Mesenchymal stem cell (in vitro differentiated cells and primary cell): ENCODE data around the gene ITGB7.

Experiments
- DNase-seq: peaks from one replicate; pipeline ENCODE4 v3.0.0-alpha.2; 2013
- H2AFZ ChIP-seq: one replicate; pipeline ENCODE4 v1.6.1; 2013; ENCODE audit warnings: low read depth, mild to moderate bottlenecking, control low read depth, inconsistent platforms, low read length, moderate library complexity
- H2AK5ac ChIP-seq: 2 replicates; pipeline ENCODE4 v1.6.1; 2013; ENCODE audit warnings: low read length, moderate library complexity, mild to moderate bottlenecking, inconsistent platforms; ENCODE audit not compliant: severe bottlenecking
- H2BK120ac ChIP-seq: one replicate; pipeline ENCODE4 v1.6.1; 2013; ENCODE audit warnings: low read depth, mild to moderate bottlenecking, inconsistent platforms, low read length, moderate library complexity
- H2BK12ac ChIP-seq, 2 experiments: one replicate each; pipeline ENCODE4 v1.6.1; 2013; ENCODE audit warnings: inconsistent platforms in 2 of 2, low read length in 2 of 2, mild to moderate bottlenecking in 2 of 2, moderate library complexity in 2 of 2, control low read depth in 1 of 2
- H2BK15ac ChIP-seq: one replicate; pipeline ENCODE4 v1.6.1; 2013; ENCODE audit warnings: mild to moderate bottlenecking, low read depth, inconsistent platforms; ENCODE audit not compliant: poor library complexity, severe bottlenecking
- H2BK5ac ChIP-seq: 2 replicates; pipeline ENCODE4 v1.6.1; 2013; ENCODE audit warnings: low read depth, mild to moderate bottlenecking, low read length, control low read depth, inconsistent platforms; ENCODE audit not compliant: poor library complexity, severe bottlenecking
- H3K14ac ChIP-seq, 2 experiments: one replicate each; pipeline ENCODE4 v1.6.1; 2013; ENCODE audit warnings: inconsistent platforms in 2 of 2, low read length in 2 of 2, control low read depth in 1 of 2, mild to moderate bottlenecking in 1 of 2, moderate library complexity in 1 of 2
- H3K18ac ChIP-seq, 2 experiments: one replicate each; pipeline ENCODE4 v1.6.1; 2013; ENCODE audit warnings: inconsistent platforms in 2 of 2, low read length in 2 of 2, control low read depth in 1 of 2, low read depth in 1 of 2, mild to moderate bottlenecking in 1 of 2
- H3K23ac ChIP-seq, 2 experiments: one replicate each; pipeline ENCODE4 v1.6.1; 2013; ENCODE audit warnings: inconsistent platforms in 2 of 2, low read length in 2 of 2, mild to moderate bottlenecking in 2 of 2, moderate library complexity in 2 of 2, control low read depth in 1 of 2
- H3K27ac ChIP-seq: 2 replicates; pipeline ENCODE4 v1.5.1; 2013; ENCODE audit warnings: mild to moderate bottlenecking, moderate library complexity, low read length, control low read depth, inconsistent platforms; ENCODE audit not compliant: poor library complexity, severe bottlenecking
- H3K27me3 ChIP-seq, 2 experiments: 2 replicates each; pipeline versions ENCODE4 v1.6.1 to v1.7.0; 2013; ENCODE audit warnings: low read length in 2 of 2, mild to moderate bottlenecking in 2 of 2, moderate library complexity in 2 of 2, control low read depth in 1 of 2, inconsistent platforms in 1 of 2; ENCODE audit not compliant: control insufficient read depth in 1 of 2, insufficient read depth in 1 of 2
- H3K36me3 ChIP-seq, 2 experiments: 2 replicates each; pipeline versions ENCODE4 v1.6.1 to v1.7.0; 2013; ENCODE audit warnings: low read length in 2 of 2, control low read depth in 1 of 2, inconsistent platforms in 1 of 2, low read depth in 1 of 2, mild to moderate bottlenecking in 1 of 2; ENCODE audit not compliant: insufficient read depth in 2 of 2, control insufficient read depth in 1 of 2
- H3K4ac ChIP-seq, 2 experiments: one replicate each; pipeline ENCODE4 v1.6.1; 2013; ENCODE audit warnings: inconsistent platforms in 2 of 2, low read length in 2 of 2, mild to moderate bottlenecking in 2 of 2, moderate library complexity in 2 of 2, control low read depth in 1 of 2, low read depth in 1 of 2
- H3K4me1 ChIP-seq: 2 replicates; pipeline ENCODE4 v1.6.1; 2013; ENCODE audit warnings: low read depth, low read length, control low read depth; ENCODE audit not compliant: control insufficient read depth, insufficient read depth
- H3K4me2 ChIP-seq: 2 replicates; pipeline ENCODE4 v1.6.1; 2013; ENCODE audit warnings: low read length, mild to moderate bottlenecking, inconsistent platforms; ENCODE audit not compliant: poor library complexity, severe bottlenecking
- H3K4me3 ChIP-seq, 2 experiments: 2 replicates each; pipeline versions ENCODE4 v1.5.1 to v1.7.0; 2013; ENCODE audit warnings: low read length in 2 of 2, mild to moderate bottlenecking in 2 of 2, control low read depth in 1 of 2, low read depth in 1 of 2; ENCODE audit not compliant: insufficient read depth in 1 of 2
- H3K79me1 ChIP-seq: replicated peaks from 2 replicates; pipeline ENCODE4 v1.6.1; 2013; ENCODE audit warnings: mild to moderate bottlenecking, control low read depth, low read length, inconsistent platforms; ENCODE audit not compliant: poor library complexity, severe bottlenecking
- H3K9ac ChIP-seq: 2 replicates; pipeline ENCODE4 v1.7.0; 2013; ENCODE audit warnings: mild to moderate bottlenecking, low read length, moderate library complexity
- H3K9me3 ChIP-seq: 2 replicates; pipeline ENCODE4 v1.7.0; 2013; ENCODE audit warnings: mild to moderate bottlenecking, low read length; ENCODE audit not compliant: control insufficient read depth
- H4K8ac ChIP-seq: one replicate; pipeline ENCODE4 v1.6.1; 2013; ENCODE audit warnings: inconsistent platforms, mild to moderate bottlenecking, low read length, moderate library complexity
- H4K91ac ChIP-seq: one replicate; pipeline ENCODE4 v1.6.1; 2013; ENCODE audit warnings: mild to moderate bottlenecking, low read length, inconsistent platforms
- WGBS: methylation state at CpG from one replicate; pipeline ENCODE4 v1.1.7; 2013; ENCODE audit warnings: mixed read lengths; 5-methylcytosine and 5-hydroxymethylcytosine counted together

ITGB7 gene

DNA sequence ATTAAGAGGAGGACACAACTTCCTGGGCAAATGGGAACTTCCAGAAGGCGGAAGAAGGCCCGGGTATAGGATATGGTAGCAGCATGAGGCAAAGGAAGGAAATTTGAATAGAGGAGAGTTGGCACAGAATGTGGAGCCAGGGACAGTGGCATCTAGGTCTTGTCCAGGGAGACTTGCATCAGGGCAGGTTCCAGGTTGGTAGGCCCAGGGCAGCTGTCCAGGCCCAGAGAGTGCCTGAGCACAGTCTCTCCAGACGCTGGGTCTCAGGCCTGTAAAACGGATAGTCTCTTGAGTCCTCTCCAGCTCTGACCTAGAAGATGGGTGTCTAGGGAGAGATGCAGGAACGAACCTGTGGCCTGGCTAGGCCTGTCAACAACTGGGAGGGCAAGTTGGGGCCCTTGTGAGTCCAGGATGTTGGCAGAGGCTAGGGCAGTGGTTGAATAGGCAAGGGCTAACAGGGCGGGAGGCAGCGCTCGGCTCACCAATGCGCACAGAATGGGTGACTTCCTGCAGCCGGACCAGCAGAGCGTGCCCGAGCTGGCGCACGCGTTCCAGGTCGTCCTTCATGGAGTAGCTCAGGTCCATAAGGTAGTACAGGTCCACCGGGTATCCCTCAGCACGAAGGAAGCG, 9.9 kb downstream of the ITGB7 start:
- Histone ChIP-seq H3K36me3 (peaks cover 8 to 11% of the 10 kb centered on the region in 2 experiments), H2BK5ac (no peak overlapping the region), H3K27me3 (peaks cover 0 to 58% of the 10 kb centered on the region in 2 experiments), H3K79me1 (no peaks in the 10 kb centered on the region), H3K14ac (no peak overlapping the region), H2BK12ac (peak overlapping the region in 1 of 2 experiments; percentile 29), H3K4ac (no peak overlapping the region), H2AK5ac (no peak overlapping the region), H2BK120ac (no peak overlapping the region), H3K23ac (no peak overlapping the region), H3K27ac (no peak overlapping the region), H3K4me1 (peaks cover 4% of the 10 kb centered on the region), H3K9ac (peak overlapping the region; percentile 26), H3K18ac (peak overlapping the region in 1 of 2 experiments; percentile 37), H3K4me2 (no peak overlapping the region), H2BK15ac (no peak overlapping the region), H4K91ac (no peak overlapping the region), H2AFZ (no peak overlapping the region), H3K9me3 (no peaks in the 10 kb centered on the region), H3K4me3 (no peak overlapping the region), H4K8ac (peak overlapping the region; percentile 24)
- no peak for DNase-seq
- WGBS: 82% methylated on average over 19 of the region's 19 CpGs

DNA sequence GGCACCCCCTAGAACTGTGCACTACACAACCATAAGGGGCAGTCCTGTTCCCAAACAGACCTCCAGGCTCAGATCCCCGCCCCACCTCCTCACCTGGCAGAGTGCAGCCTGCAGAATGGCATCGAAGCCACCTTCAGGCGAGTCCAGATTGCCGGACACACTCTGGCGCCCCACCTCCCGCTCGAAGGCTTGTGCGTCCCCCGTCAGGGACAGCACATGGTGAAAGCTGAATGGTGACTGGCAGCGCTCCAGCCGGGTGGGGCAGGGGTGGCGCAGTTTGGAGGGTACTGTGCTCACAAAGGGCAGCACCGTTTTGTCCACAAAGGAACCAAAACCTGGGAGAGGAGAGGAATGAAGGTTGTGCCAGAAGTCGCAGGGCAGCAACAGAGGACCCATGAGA, 10.6 kb downstream of the ITGB7 start:
- Histone ChIP-seq H2AFZ (no peak overlapping the region), H3K4me2 (no peak overlapping the region), H2BK120ac (no peak overlapping the region), H3K14ac (no peak overlapping the region), H3K79me1 (no peaks in the 10 kb centered on the region), H3K18ac (no peak overlapping the region), H3K4ac (no peak overlapping the region), H3K36me3 (peaks cover 15 to 16% of the 10 kb centered on the region in 2 experiments), H4K91ac (peak overlapping the region; percentile 27), H2BK5ac (no peak overlapping the region), H3K9me3 (no peaks in the 10 kb centered on the region), H4K8ac (no peak overlapping the region), H2AK5ac (no peak overlapping the region), H3K4me3 (no peak overlapping the region), H3K9ac (no peak overlapping the region), H3K27ac (no peak overlapping the region), H2BK15ac (no peak overlapping the region), H3K27me3 (peaks cover 0 to 58% of the 10 kb centered on the region in 2 experiments), H3K4me1 (peaks cover 2% of the 10 kb centered on the region), H2BK12ac (no peak overlapping the region), H3K23ac (no peak overlapping the region)
- WGBS: 92% methylated on average over 14 of the region's 14 CpGs
- DNase-seq: no peak

DNA sequence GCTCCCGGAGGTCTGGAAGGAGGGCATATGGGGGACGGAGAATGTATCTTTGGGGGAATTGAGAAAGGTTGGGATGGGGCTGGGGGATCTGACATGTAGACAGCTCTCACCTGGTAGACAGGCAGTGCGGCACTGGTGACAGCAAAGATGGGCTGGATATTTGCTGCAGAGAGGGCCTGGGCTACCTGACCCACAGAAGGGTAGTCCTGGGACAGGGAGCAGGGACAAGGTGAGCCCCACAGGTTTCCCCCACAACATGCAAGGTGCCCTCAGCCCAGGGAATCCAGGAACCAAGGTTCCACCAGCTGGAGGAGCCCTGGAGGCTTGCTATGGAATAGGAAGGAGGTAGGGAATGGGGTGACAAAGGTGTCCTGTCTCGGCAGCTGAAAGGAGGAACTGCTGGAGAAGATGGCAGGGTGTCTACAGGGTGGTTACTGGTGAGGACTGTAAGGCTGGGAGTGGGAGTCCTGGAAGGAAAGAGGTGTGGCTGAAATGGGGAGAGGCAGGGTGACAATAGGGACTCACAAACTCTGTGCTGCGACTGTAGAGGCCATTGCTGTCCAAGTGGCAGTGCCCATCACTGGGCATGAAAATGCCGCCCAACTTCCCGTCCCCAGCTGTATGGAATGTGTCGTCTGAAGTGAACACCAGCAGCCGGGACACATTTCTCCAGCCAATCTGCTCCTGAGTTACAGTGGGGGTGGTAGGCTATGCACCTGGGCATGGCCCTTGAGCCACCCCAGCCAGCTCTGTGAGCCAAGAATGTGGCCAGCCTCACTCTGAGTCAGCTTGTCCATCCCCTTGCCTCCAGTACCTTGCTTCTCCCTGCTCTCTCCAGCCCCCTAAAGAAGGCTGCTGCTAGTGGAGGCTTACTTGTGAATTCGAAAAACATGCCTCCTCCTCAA, 11.3 kb downstream of the ITGB7 start:
- no peak overlapping the region for H4K91ac ChIP-seq
- WGBS: 94% methylated on average over 10 of the region's 10 CpGs
- H3K27ac ChIP-seq: no peak overlapping the region
- no peaks in the 10 kb centered on the region for H3K9me3 ChIP-seq
- peak overlapping the region in 1 of 2 experiments; percentile 36 for H3K14ac ChIP-seq
- no peak overlapping the region for H3K4me2 ChIP-seq
- H3K23ac ChIP-seq: no peak overlapping the region
- no peaks in the 10 kb centered on the region for H3K79me1 ChIP-seq
- DNase-seq: no peak
- H3K9ac ChIP-seq: no peak overlapping the region
- peaks cover 0 to 58% of the 10 kb centered on the region in 2 experiments for H3K27me3 ChIP-seq
- no peak overlapping the region for H3K4ac ChIP-seq
- H2BK5ac ChIP-seq: no peak overlapping the region
- H2AFZ ChIP-seq: no peak overlapping the region
- no peaks in the 10 kb centered on the region for H3K4me1 ChIP-seq
- H3K36me3 ChIP-seq: peaks cover 18 to 21% of the 10 kb centered on the region in 2 experiments
- H4K8ac ChIP-seq: no peak overlapping the region
- H2BK12ac ChIP-seq: no peak overlapping the region
- H2BK120ac ChIP-seq: no peak overlapping the region
- no peak overlapping the region for H2BK15ac ChIP-seq
- no peak overlapping the region for H3K18ac ChIP-seq
- no peak overlapping the region for H2AK5ac ChIP-seq
- no peak overlapping the region for H3K4me3 ChIP-seq

DNA sequence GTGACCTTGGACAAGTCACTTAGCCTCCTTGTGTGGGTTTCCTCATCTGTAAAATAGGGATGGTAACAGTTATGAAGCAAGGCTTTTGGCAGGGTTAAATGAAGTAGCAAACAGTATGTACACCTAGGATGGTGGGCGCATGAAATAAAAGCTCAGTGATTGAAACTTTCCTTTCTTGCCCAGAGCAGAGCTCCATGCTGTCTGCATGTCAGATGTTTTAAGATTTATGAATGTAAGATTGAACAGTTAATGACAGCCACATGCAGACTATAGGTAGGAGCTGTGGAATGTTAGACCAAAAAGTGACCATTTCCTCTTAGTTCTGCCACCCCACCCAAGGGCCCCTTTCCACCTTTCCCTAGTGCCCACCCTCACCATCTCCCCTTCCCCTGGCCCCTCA, 12.1 kb downstream of the ITGB7 start:
- Histone ChIP-seq H3K27me3 (peaks cover 0 to 58% of the 10 kb centered on the region in 2 experiments), H3K4me1 (peaks cover 4% of the 10 kb centered on the region), H2AK5ac (no peak overlapping the region), H3K79me1 (no peaks in the 10 kb centered on the region), H3K36me3 (peaks cover 18 to 21% of the 10 kb centered on the region in 2 experiments), H2BK15ac (no peak overlapping the region), H4K91ac (no peak overlapping the region), H3K14ac (no peak overlapping the region), H3K4me2 (no peak overlapping the region), H2BK12ac (no peak overlapping the region), H2BK120ac (no peak overlapping the region), H3K4me3 (no peak overlapping the region), H4K8ac (no peak overlapping the region), H3K9me3 (no peaks in the 10 kb centered on the region), H3K27ac (no peak overlapping the region), H3K4ac (no peak overlapping the region), H3K23ac (no peak overlapping the region), H3K18ac (no peak overlapping the region), H2BK5ac (no peak overlapping the region), H3K9ac (no peak overlapping the region), H2AFZ (no peak overlapping the region)
- 90% methylated on average over 1 of the region's 1 CpG for WGBS
- DNase-seq: no peak
